NOMO-1 treated with DMSO at 0.1 percent for 48 hours (cell line): Measurements from ENCODE around the gene SSX5.
"Not testable (repeated sequence)": the region's sequence is repeated elsewhere in the genome, so short reads cannot be mapped to it uniquely, and the experiment has no call there.

Source experiments
- DNase-seq: peaks from one replicate; lab custom pipeline; 2025; ENCODE audit not compliant: unreplicated experiment; lab: John Stamatoyannopoulos, UW

The SSX5 gene, protein sequence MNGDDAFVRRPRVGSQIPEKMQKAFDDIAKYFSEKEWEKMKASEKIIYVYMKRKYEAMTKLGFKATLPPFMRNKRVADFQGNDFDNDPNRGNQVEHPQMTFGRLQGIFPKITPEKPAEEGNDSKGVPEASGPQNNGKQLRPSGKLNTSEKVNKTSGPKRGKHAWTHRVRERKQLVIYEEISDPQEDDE

DNA sequence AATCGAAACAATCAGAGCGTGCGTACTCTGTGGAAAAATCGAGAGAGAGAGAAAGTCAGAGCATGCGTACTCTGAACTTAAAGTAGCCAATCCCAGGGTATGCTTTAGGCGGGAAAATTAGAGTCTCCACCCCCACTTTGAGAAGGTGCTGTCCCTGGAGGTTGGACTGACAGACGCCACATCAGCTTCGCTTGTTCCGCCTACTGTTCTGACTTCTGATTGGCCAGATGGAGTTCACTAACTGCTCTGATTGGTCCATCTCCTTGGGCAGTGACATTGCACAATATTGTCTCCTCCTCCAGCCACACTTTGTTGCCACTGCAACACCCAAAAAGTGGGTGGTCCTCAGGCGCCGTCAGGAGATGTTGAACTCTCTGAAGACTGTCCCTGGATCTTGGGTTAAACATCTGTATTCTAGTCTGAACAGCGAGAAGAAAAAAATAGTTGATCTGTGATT lies at the start of gene SSX5:
TSS of gene SSX5 (minus strand) at position 51 of the 457 bp plus-strand sequence. CDS start 1,437 bp downstream, outside the sequence.
- no peak for DNase-seq

DNA sequence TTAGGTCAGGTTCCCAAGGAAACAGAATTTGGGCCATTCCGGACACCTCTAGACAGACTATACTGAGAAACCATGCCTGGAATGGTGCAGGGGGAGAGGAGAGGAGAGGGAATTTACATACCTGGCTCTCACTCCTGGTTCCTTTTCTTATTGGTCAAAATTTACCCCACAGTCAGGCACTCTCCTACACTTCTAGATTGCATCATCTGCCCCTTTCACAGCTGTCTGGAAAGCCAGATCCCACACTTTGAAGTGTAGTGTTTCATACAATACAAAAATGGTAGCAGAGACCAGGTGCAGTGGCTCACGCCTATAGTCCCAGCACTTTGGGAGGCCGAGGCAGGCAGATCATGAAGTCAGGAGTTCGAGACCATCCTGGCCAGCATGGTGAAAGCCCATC lies 27.6 kb upstream of the SSX5 start:
- not testable (repeated sequence) for DNase-seq

DNA sequence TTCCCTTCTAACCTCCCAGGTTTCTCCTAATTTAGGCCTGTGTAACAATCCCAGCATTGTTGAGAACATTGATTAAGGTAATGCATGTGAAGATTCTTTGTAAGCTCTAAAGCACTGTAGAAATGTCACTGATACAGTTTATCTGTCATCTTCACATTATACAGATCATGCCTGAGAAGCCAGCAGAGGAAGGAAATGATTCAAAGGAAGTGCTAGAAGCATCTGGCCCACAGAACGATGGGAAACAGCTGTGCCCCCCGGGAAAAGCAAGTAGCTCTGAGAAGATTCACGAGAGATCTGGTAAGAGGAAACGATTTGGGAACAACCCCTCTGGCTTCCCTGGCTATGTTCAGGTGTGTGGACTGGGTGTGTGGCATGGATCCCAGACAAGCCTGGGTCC lies 17.7 kb upstream of the SSX5 start:
- not testable (repeated sequence) for DNase-seq

DNA sequence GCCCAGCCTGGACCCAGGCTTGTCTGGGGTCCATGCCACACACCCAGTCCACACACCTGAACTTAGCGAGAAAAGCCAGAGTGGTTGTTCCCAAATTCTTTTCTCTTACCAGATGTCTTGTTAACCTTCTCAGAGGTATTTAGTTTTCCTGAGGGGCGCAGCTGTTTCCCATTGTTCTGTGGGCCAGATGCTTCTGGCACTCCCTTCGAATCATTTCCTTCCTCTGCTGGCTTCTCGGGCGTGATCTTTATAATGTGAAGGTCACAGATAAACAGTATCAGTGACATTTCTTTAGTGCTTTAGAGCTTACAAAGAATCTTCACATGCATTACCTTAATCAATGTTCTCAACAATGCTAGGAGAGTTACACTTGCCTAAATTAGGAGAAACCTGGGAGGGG lies 6.6 kb downstream of the SSX5 start:
- not testable (repeated sequence) for DNase-seq

DNA sequence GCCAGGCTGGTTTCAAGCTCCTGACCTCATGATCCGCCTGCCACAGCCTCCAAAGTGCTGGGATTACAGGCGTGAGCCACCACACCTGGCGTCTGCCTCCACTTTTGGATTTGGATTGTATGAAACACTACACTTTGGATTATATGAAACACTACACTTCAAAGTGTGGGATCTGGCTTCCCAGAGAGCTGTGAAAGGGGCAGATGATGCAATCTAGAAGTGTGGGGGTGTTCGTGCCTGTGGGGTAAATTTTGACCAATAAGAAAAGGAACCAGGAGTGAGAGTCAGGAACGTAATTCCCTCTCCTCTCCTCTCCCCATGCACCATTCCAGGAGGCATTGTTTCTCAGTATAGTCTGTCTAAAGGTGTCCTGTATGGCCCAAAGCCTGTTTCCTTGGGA lies 14.7 kb downstream of the SSX5 start:
- not testable (repeated sequence) for DNase-seq

DNA sequence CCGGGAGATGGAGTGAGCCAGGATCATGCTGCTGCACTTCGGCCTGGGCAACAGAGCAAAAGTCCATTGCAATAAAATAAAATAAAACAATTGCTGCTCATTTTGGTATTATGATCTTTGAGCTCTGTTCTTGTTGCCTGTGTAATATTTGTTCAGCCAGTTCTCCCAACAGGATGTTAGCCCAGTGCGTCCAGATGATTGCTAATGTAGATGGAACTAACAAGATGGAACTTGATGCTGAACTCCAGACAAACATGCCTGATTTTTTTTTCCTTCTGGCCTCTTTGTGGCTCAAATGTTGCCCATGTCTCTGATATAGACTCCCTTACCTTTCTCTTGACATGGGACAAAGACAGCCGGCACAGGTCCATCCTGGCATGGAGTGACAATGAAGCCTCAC lies 15.8 kb downstream of the SSX5 start:
- no peak for DNase-seq

DNA sequence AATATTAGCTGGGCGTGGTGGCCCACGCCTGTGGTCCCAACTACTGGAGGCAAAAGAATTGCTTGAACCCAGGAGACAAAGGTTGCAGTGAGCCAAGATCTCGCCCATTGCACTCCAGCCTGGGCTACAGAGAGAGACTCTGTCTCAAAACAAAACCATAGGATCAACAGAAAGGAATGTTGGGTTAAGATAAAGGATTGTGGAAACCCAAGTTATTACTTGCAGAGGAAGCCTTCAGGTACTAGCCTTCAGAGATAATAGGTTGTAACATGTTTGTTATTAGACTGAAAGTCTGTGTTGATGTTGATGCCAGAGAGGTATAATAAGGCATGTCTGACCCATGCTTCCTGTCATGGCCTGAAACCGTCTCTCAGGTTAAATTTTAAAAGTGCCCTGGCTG lies 16.9 kb downstream of the SSX5 start:
- DNase-seq, result no peak

DNA sequence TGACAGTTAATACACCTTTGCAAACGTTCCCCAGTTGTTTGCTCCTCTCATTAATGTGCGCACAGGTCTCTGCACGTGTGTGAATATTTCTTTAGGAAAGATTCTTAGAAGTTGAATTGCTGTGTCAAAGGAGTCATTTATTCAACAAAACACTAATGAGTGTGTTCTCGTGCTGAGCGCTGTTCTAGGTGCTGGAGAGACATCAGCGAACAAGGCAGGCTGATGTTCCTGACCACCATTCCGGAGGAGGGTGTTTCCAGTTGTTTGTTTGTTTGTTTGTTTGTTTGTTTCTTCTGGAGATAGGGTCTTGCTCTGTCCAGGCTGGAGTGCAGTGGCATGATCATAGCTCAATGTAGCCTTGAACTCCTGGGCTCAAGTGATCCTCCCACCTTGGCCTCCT lies 30.3 kb downstream of the SSX5 start:
- DNase-seq, result not testable (repeated sequence)

DNA sequence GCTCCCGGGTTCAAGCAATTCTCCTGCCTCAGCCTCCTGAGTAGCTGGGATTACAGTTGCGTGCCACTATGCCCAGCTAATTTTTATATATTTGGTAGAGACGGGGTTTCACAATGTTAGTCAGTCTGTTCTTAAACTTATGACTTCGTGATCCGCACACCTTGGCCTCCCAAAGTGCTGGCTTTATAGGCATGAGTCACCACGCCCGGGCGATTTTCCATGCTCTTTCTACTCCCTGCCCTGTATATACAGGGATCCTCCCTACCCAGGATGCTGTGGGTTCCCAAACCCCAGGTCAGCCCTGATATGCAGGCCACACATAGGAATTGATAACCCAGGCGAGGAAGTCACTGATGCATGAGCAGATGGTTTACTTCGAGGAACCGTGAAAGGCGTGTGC lies 31.4 kb downstream of the SSX5 start:
- no peak for DNase-seq

DNA sequence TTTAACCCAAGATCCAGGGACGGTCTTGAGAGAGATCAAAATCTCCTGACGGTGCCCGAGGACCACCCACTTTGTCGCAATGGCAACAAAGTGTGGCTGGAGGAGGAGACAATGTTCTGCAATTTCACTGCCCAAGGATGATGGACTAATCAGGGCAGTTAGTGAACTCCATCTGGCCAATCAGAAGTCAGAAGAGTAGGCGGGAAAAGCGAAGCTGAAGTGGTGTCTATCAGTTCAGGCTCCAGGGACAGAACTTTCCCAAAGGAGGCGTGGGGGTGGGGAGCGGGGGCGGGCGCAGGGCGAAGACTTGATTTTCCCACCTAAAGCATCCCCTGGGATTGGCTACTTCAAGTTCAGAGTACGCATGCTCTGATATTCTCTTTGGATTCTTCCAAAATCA lies 40.6 kb downstream of the SSX5 start:
- no peak for DNase-seq

DNA sequence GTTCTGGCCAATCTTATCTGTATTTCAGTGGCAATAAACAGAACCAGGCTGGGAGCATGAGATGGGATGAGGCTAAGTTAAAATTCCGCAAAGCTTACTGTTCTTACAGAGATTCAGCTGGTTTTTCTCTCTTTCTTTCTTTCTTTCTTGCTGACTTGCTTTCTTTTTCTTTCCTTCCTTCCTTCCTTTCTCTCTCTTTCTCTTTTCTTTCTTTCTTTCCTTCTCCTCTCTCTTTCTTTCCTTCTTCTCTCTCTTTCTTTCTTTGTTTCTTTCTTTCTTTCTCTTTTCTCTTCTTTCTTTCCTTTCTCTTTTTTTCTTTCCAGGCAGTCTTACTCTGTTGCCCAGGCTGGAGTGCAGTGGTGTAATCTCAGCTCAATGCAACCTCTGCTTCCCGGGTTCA lies 41.8 kb downstream of the SSX5 start:
- no peak for DNase-seq

DNA sequence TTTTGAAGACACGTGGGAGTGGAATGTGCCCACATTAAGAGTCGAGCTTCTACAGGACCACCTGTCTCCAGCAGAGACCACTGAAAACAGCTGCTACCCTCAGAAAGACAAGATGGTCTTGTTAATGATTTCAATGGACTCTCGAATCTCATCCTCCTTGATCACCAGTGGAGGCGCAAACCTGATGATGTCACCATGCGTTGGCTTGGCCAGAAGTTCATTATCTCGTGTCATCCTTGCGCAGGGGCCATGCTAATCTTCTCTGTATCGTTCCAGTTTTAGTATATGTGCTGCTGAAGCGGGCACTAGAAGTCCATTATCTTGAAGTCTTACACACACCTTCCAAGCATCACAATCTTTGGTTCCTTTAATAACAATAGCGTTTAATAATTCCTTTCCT lies 42.8 kb downstream of the SSX5 start:
- no peak for DNase-seq

DNA sequence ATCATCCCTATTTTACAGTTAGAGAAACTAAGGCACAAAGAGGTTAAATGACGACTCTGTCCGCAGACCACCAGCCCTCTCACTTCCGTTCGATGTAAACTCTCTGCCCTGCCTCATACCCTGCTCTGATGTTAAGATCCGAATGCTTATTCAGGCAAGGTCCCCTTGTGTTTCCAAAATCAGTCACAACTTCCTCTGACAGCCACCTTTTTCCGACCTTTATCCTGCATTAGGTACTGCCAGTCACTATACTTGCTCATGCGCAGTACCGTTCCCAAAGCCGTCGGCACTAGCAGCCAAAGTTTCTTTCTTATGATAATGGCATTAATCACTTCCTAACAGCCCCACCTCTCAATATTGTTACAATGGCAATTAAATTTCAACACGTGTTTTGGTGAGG lies 53.9 kb downstream of the SSX5 start:
- DNase-seq, result not testable (repeated sequence)

DNA sequence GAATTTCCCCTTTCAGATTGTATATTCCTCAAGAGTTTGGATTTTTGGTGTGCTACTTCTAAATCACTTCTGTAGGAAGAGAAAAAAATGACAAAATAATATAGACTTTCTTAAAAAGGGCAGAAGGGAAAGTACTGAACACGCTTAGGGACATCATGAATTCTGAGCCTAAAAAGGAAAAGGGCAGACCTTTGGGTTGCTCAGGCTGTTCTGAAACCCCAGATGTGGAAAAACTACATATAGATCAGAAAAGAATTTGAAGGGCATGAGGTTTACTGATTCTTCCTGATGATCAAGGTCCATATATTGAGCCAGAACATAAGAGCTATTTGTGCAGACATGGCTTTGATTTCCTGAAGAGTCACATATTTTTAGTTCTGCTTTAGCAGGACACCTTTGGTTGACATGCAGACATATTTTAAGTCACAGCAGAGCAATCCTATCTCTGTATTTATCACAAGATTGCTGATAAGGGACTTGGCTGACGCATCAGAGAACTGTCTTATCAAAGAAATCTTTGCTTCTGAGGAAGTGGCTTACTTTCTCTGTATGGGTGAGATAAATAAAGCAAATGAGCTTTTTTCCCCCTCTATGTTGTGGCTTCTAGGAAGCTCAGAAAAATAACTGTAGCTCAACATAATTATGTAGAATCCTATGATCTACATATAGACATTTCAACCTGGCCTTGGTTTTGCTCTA lies 54.6 kb downstream of the SSX5 start:
- not testable (repeated sequence) for DNase-seq

DNA sequence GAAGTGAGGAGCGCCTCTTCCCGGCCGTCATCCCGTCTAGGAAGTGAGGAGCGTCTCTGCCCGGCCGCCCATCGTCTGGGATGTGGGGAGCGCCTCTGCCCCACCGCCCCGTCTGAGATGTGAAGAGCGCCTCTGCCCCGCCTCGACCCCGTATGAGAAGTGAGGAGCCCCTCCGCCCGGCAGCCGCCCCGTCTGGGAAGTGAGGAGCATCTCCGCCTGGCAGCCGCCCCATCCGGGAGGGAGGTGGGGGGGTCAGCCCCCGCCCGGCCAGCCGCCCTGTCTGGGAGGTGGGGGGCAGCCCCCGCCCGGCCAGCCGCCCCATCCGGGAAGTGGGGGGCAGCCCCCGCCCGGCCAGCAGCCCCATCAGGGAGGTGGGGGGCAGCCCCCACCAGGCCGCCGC lies 57.5 kb downstream of the SSX5 start:
- not testable (repeated sequence) for DNase-seq
